DMS 273 (cell line): ENCODE results near the gene TRMU.

Experiments used
- DNase-seq: peaks from one replicate; lab custom pipeline; 2025; ENCODE audit not compliant: unreplicated experiment; lab: John Stamatoyannopoulos, UW

Gene TRMU

GRCh38 chr22:46368871-46369715 is 33.6 kb downstream of the TRMU start:
- no peak for DNase-seq

- DNase-seq, result no peak
These were observed 34.4 kb downstream of the TRMU start for GRCh38 chr22:46369716-46370583.

- DNase-seq, result no peak
These were observed 35.2 kb downstream of the TRMU start for GRCh38 chr22:46370584-46371291.

- DNase-seq, result no peak
These were observed 36.2 kb downstream of the TRMU start for GRCh38 chr22:46371623-46372226.

- DNase-seq, result no peak
These were observed 37.2 kb downstream of the TRMU start for GRCh38 chr22:46372686-46373085.

- no peak for DNase-seq
These were observed 37.6 kb downstream of the TRMU start for GRCh38 chr22:46373159-46373558.

- DNase-seq, result no peak
These were observed 38.6 kb downstream of the TRMU start for GRCh38 chr22:46373921-46374662.

- no peak for DNase-seq
These were observed 39.4 kb downstream of the TRMU start for GRCh38 chr22:46374663-46375474.

GRCh38 chr22:46376111-46376510 is 40.6 kb downstream of the TRMU start:
- DNase-seq, result no peak

- DNase-seq, result no peak
These were observed 41.5 kb downstream of the TRMU start for GRCh38 chr22:46376908-46377524.

GRCh38 chr22:46377525-46378425 is 42.3 kb downstream of the TRMU start:
- no peak for DNase-seq

GRCh38 chr22:46378426-46379065 is 43.0 kb downstream of the TRMU start:
- DNase-seq, result no peak

- DNase-seq, result no peak
These were observed 43.8 kb downstream of the TRMU start for GRCh38 chr22:46379066-46379930.

- DNase-seq, result no peak
These were observed 44.6 kb downstream of the TRMU start for GRCh38 chr22:46380069-46380468.

GRCh38 chr22:46380581-46380980 is 45.1 kb downstream of the TRMU start:
- no peak for DNase-seq

- no peak for DNase-seq
These were observed 45.6 kb downstream of the TRMU start for GRCh38 chr22:46381142-46381541.

GRCh38 chr22:46381731-46382130 is 46.2 kb downstream of the TRMU start:
- no peak for DNase-seq
